Sigmoid colon (tissue), 7 donors: ENCODE results near the gene C2CD4B. TPM values are rescaled to one million over a fixed set of nuclear protein-coding genes. Genes with fewer than 3 reads are reported as not detected.
A peak's percentile ranks its signal among the peaks of the same experiment; 100 is the strongest.

Experiments used
- DNase-seq: peaks from one replicate; pipeline ENCODE4 v3.0.0-alpha.2; 2019
- H3K27ac ChIP-seq, 4 donors: fragments of 200-600 bp; sonication (generic); one replicate each; pipeline ENCODE4 v1.5.1; 2016 to 2019; ENCODE audit warnings: mild to moderate bottlenecking in 1 of 4
- H3K27me3 ChIP-seq, 3 donors: fragments of 200-600 bp; sonication (generic); one replicate each; pipeline ENCODE4 v1.5.1; 2019; ENCODE audit warnings: mild to moderate bottlenecking in 1 of 3
- H3K36me3 ChIP-seq, 4 donors: fragments of 200-600 bp; sonication (generic); one replicate each; pipeline ENCODE4 v1.5.1; 2016 to 2019
- H3K4me1 ChIP-seq, 4 donors: fragments of 200-600 bp; sonication (generic); one replicate each; pipeline ENCODE4 v1.5.1; 2017 to 2019
- H3K4me3 ChIP-seq, 4 donors: fragments of 200-600 bp; sonication (generic); one replicate each; pipeline ENCODE4 v1.5.1; 2017 to 2019; ENCODE audit warnings: mild to moderate bottlenecking in 2 of 4, moderate library complexity in 1 of 4
- H3K9me3 ChIP-seq, 4 donors: fragments of 200-600 bp in 3 of 4; sonication (generic) in 3 of 4; one replicate each; pipeline versions ENCODE4 v1.5.1 to v1.6.1; 2013 to 2019
- EP300 ChIP-seq, 4 donors: sonication (generic); formaldehyde crosslinking; IDR thresholded peaks; one replicate each; pipeline ENCODE4 v1.6.1; 2017; ENCODE audit warnings: antibody characterized with exemption in 4 of 4
- POLR2A ChIP-seq, 2 donors: fragments of 450-650 bp; IDR thresholded peaks; one replicate each; pipeline ENCODE4 v1.6.1; 2016; ENCODE audit warnings: antibody characterized with exemption in 2 of 2, mild to moderate bottlenecking in 2 of 2, moderate library complexity in 2 of 2
- POLR2AphosphoS5 ChIP-seq, 4 donors: sonication (generic); formaldehyde crosslinking; IDR thresholded peaks; one replicate each; pipeline ENCODE4 v1.6.1; 2017; ENCODE audit warnings: antibody characterized with exemption in 4 of 4
- WGBS, 2 donors: extraction: QIAGEN DNeasy Blood & Tissue Kit; methylation state at CpG; one replicate each; pipeline ENCODE4 v1.1.7; 2013; 5-methylcytosine and 5-hydroxymethylcytosine counted together
- intact Hi-C: fragments of 100-400 bp; cut with DNase I; formaldehyde crosslinking; loops from one replicate; pipeline ENCODE4 v1.15.1; 2023
- polyA plus RNA-seq, 3 donors: library from polyadenylated mRNA; stranded (reverse); fragments of 200-250 nt; gene quantifications; one replicate each; pipeline ENCODE4 v1.2.3, GENCODE V29; 2013
- total RNA-seq, 4 donors: library from RNA; depleted of rRNA; stranded (reverse); fragments of >200 nt; gene quantifications; one replicate each; pipeline ENCODE4 v1.1.0, GENCODE V29; 2016
- TF ChIP-seq, protein P1 (sequence below), 4 experiments: fragments of 450-650 bp in 3 of 4; fragments of 200-600 bp in 1 of 4; IDR thresholded peaks; one replicate each; pipeline ENCODE4 v1.5.1; 2016 to 2019; ENCODE audit warnings: antibody characterized with exemption in 4 of 4, mild to moderate bottlenecking in 3 of 4, moderate library complexity in 2 of 4
- donor health status: healthy with polysubstance abuse.
- donor health status: Bipolar disorder and iron deficiency.
- donor health status: healthy.

C2CD4B gene
- total and polyA plus RNA-seq, 7 donors: 0.60 to 4.6 (median 1.4) TPM; not detected in 1

GRCh38 chr15:62163397-62164013, 1.6 kb downstream of the C2CD4B start:
- peaks cover 21 to 65% (median 40%) of the 10 kb centered on the region in 3 donors for H3K27me3 ChIP-seq
- peak overlapping the region in 3 of 4 donors; percentile 30 to 46 (median 41) for H3K4me3 ChIP-seq
- intact Hi-C loops: no loop called here
- peak overlapping the region in 1 of 4 donors; percentile 65 for H3K27ac ChIP-seq
- H3K9me3 ChIP-seq: no peaks in the 10 kb centered on the region
- H3K36me3 ChIP-seq: no peaks in the 10 kb centered on the region
- no peak for TF ChIP-seq EP300 (IDR thresholded peaks at IDR 0.05)
- no peak for DNase-seq
- H3K4me1 ChIP-seq: peaks cover 0 to 17% (median 15%) of the 10 kb centered on the region in 4 donors
- WGBS, 2 donors: 24 to 28% methylated on average over 29 of the region's 29 CpGs

DNA sequence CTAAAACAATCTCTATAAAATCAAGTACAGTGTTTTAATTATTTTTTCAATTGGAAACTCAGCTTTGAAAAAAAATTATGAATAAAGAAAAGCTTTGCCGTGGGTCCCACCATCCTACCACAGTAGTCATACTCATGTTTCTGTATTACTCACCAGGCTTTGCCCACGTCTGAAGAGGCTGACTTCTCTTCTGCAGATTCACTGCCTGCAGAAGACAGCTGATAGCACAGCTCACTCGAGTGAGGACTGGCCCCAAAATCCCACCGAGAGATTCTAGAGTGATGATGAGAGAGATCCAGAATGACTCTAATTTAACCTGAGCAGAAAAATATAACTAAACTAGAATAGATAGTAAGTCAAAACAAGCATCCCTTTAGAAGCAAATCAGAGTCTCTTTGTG, 11.9 kb downstream of the C2CD4B start:
- H3K27ac ChIP-seq: no peak overlapping the region
- intact Hi-C loops: no loop called here
- no peaks in the 10 kb centered on the region for H3K27me3 ChIP-seq
- 61 to 84% methylated on average over 4 of the region's 4 CpGs for WGBS, 2 donors
- H3K36me3 ChIP-seq: no peaks in the 10 kb centered on the region
- TF ChIP-seq POLR2A (IDR thresholded peaks at IDR 0.05): no peak
- no peak for TF ChIP-seq EP300 (IDR thresholded peaks at IDR 0.05)
- no peak for TF ChIP-seq POLR2AphosphoS5 (IDR thresholded peaks at IDR 0.05)
- TF ChIP-seq, protein P1, sequence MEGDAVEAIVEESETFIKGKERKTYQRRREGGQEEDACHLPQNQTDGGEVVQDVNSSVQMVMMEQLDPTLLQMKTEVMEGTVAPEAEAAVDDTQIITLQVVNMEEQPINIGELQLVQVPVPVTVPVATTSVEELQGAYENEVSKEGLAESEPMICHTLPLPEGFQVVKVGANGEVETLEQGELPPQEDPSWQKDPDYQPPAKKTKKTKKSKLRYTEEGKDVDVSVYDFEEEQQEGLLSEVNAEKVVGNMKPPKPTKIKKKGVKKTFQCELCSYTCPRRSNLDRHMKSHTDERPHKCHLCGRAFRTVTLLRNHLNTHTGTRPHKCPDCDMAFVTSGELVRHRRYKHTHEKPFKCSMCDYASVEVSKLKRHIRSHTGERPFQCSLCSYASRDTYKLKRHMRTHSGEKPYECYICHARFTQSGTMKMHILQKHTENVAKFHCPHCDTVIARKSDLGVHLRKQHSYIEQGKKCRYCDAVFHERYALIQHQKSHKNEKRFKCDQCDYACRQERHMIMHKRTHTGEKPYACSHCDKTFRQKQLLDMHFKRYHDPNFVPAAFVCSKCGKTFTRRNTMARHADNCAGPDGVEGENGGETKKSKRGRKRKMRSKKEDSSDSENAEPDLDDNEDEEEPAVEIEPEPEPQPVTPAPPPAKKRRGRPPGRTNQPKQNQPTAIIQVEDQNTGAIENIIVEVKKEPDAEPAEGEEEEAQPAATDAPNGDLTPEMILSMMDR (IDR thresholded peaks at IDR 0.05): no peak
- peaks cover 0 to 2% (median under 1%) of the 10 kb centered on the region in 4 donors for H3K9me3 ChIP-seq
- no peak for DNase-seq
- H3K4me3 ChIP-seq: no peak overlapping the region
- H3K4me1 ChIP-seq: no peaks in the 10 kb centered on the region

DNA sequence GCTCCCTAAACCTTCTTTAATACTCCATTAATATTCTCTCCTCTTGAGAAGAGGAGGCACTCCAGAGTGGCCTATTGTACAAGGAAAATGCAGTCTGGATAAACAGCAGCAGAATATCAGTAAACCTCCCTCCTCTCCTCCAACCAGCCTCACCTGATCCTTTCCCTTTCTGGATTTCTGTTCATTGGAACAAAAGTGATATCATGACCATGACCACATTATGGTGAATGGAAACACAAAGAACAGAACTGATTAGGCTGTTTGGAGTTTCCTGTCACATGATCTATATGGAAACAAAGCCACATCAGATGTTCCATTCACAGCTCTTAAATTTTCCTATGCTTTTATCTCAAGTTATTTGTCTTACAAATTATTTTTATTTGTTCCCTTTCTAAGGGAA, 14.6 kb downstream of the C2CD4B start:
- no peaks in the 10 kb centered on the region for H3K27me3 ChIP-seq

DNA sequence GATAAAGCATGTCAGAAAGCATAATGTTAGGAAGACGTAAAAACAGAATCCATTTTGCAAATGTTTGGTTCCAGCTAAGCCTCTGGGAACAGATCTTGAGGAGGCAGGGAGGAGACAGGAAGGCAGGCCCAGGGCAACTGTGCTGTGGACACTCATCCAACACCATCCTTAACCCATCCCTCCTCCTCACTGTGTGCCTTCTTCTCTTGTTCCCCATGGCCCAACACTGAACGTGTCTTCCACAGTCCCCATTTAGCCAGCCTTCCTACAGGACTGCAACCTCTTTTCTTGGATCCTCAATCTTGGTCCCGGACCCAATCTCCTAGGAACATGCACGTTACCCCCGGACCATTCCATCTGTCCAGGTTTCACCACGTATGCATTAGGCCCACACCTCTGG, 15.4 kb downstream of the C2CD4B start:
- TF ChIP-seq POLR2AphosphoS5 (IDR thresholded peaks at IDR 0.05) (no peak), EP300 (IDR thresholded peaks at IDR 0.05) (no peak), POLR2A (IDR thresholded peaks at IDR 0.05) (no peak)
- TF ChIP-seq, protein P1 (IDR thresholded peaks at IDR 0.05): no peak
- no peaks in the 10 kb centered on the region for H3K36me3 ChIP-seq
- no peaks in the 10 kb centered on the region for H3K4me1 ChIP-seq
- no peaks in the 10 kb centered on the region for H3K27me3 ChIP-seq
- 91 to 97% methylated on average over 6 of the region's 6 CpGs for WGBS, 2 donors
- no peaks in the 10 kb centered on the region for H3K9me3 ChIP-seq
- no peak overlapping the region for H3K4me3 ChIP-seq
- DNase-seq: no peak
- intact Hi-C loops: no loop called here
- no peak overlapping the region for H3K27ac ChIP-seq

More for the DNA sequence above, 14.6 kb downstream of the C2CD4B start:
- no peak for DNase-seq
- no peaks in the 10 kb centered on the region for H3K9me3 ChIP-seq
- no peaks in the 10 kb centered on the region for H3K4me1 ChIP-seq
- H3K36me3 ChIP-seq: no peaks in the 10 kb centered on the region
- H3K4me3 ChIP-seq: no peak overlapping the region
- H3K27ac ChIP-seq: no peak overlapping the region
- intact Hi-C loops: no loop called here
- TF ChIP-seq POLR2A (IDR thresholded peaks at IDR 0.05) (no peak), EP300 (IDR thresholded peaks at IDR 0.05) (no peak)

- H3K9me3 ChIP-seq: no peaks in the 10 kb centered on the region
- H3K27me3 ChIP-seq: no peaks in the 10 kb centered on the region
- TF ChIP-seq, protein P1 (IDR thresholded peaks at IDR 0.05): no peak
- TF ChIP-seq POLR2A (IDR thresholded peaks at IDR 0.05) (no peak), POLR2AphosphoS5 (IDR thresholded peaks at IDR 0.05) (no peak), EP300 (IDR thresholded peaks at IDR 0.05) (no peak)
- no peak for DNase-seq
- no peaks in the 10 kb centered on the region for H3K4me1 ChIP-seq
- intact Hi-C loops: no loop called here
- no peak overlapping the region for H3K27ac ChIP-seq
- H3K36me3 ChIP-seq: no peaks in the 10 kb centered on the region
- WGBS, 2 donors: 47 to 74% methylated on average over 5 of the region's 5 CpGs
- H3K4me3 ChIP-seq: no peak overlapping the region
Measured at GRCh38 chr15:62147551-62147950, 17.5 kb downstream of the C2CD4B start.

DNA sequence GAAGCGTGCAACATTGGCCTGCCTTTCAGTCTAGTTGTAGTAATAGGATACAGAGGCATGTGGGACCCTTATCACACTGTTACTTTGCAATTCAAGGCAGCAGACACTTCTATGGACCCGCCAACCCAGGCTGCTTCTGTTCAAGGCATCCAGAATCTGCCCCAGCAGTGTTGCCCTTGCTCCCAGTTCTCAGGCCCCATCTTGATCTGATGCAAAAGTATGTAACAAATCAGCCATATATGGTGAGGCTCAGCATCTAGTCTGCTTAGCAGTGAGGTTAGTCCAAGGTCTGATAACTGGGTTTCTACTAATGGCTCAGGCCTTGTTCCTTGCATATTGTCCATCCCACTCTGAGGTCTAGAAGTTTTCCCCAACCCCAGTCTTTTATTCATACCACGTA, 17.9 kb downstream of the C2CD4B start:
- 95 to 97% methylated on average over 3 of the region's 3 CpGs for WGBS, 2 donors
- no peaks in the 10 kb centered on the region for H3K4me1 ChIP-seq
- no peaks in the 10 kb centered on the region for H3K9me3 ChIP-seq
- intact Hi-C loops: no loop called here
- no peaks in the 10 kb centered on the region for H3K36me3 ChIP-seq
- no peak overlapping the region for H3K4me3 ChIP-seq
- no peak for DNase-seq
- no peaks in the 10 kb centered on the region for H3K27me3 ChIP-seq
- H3K27ac ChIP-seq: no peak overlapping the region
- TF ChIP-seq POLR2AphosphoS5 (IDR thresholded peaks at IDR 0.05) (no peak), POLR2A (IDR thresholded peaks at IDR 0.05) (no peak)
